ENCODE results near the gene IL17RA. TPM values are rescaled to one million over a fixed set of nuclear protein-coding genes. Genes with fewer than 3 reads are reported as not detected.

IL17RA gene
- total RNA-seq, 1 experiment from 2014 or later, result 18.0 TPM

DNA sequence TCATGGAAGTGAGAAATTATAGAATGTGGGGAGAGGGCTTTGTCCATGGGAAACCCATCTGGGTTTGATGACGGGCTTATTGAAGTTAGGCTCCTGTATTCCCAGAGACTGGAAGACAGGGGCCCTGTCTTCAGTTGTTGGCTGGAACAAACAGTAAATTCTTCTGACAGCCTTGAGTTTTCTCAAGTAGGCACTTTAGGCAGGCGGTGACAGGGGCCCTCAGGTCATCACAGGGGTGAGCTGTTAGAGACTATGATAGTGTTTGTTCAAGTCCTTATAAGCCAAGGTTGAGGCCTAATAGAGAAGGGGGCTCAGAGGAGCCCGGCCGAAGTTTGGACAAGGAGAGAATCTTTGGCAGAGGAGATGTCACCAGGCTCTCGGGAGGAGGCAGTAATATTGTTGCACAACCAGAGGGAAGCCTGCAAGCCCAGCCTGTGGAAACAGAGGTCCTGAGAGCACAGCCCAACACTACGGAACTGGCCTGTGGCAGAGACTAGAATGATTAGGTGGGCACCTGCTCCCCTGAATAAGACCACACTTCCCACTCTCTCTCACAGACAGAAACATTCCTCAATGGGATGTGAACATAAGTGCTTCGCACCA, 20.2 kb upstream of the IL17RA start:
- intact Hi-C loops (cut with micrococcal nuclease; ENCODE audit: unreplicated experiment), result no loop called here
- Mint-ChIP-seq H3K27ac (ENCODE audit: unreplicated experiment) (no peak overlapping the region), H3K4me3 (ENCODE audit: low read depth, unreplicated experiment) (no peak overlapping the region), H3K27me3 (ENCODE audit: unreplicated experiment) (peaks cover 94% of the 10 kb centered on the region), H3K9me3 (ENCODE audit: low read depth, unreplicated experiment) (no peaks in the 10 kb centered on the region), H3K36me3 (ENCODE audit: insufficient read depth, unreplicated experiment) (no peaks in the 10 kb centered on the region), H3K4me1 (ENCODE audit: low read depth, unreplicated experiment) (no peaks in the 10 kb centered on the region)
- DNase-seq, result no peak
- BruUV-seq (replicated peaks), result no TSS peak
- CTCF ChIA-PET, result interaction anchor here (1.2 kb wide), 1 partner anchor 141 kb away, joined by 3 read pairs; no protein-coding TSS in a partner anchor
- TF ChIP-seq, protein P1, sequence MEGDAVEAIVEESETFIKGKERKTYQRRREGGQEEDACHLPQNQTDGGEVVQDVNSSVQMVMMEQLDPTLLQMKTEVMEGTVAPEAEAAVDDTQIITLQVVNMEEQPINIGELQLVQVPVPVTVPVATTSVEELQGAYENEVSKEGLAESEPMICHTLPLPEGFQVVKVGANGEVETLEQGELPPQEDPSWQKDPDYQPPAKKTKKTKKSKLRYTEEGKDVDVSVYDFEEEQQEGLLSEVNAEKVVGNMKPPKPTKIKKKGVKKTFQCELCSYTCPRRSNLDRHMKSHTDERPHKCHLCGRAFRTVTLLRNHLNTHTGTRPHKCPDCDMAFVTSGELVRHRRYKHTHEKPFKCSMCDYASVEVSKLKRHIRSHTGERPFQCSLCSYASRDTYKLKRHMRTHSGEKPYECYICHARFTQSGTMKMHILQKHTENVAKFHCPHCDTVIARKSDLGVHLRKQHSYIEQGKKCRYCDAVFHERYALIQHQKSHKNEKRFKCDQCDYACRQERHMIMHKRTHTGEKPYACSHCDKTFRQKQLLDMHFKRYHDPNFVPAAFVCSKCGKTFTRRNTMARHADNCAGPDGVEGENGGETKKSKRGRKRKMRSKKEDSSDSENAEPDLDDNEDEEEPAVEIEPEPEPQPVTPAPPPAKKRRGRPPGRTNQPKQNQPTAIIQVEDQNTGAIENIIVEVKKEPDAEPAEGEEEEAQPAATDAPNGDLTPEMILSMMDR (IDR thresholded peaks at IDR 0.05; ENCODE audit: unreplicated experiment), result no peak

DNA sequence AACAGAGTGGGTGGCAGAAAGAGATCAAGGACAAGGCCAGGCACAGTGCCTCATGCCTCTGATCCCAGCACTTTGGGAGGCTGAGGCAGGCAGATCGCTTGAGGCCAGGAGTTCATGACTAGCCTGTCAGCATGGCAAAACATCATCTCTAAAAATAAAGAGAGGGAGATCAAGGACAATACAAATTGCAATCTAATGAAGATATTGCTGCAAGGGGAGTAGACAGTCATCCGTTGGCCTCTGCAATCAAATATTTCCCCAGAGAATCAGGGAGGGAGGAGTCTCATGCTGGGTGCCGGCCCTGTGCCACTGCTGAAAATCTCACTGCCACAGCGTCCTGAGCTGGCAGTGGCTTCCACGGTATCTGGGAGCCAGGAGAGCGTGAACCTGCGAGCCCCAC, 19.4 kb upstream of the IL17RA start:
- intact Hi-C loops (cut with micrococcal nuclease; ENCODE audit: unreplicated experiment), result no loop called here
- Mint-ChIP-seq H3K36me3 (ENCODE audit: insufficient read depth, unreplicated experiment) (no peaks in the 10 kb centered on the region), H3K4me3 (ENCODE audit: low read depth, unreplicated experiment) (no peak overlapping the region), H3K9me3 (ENCODE audit: low read depth, unreplicated experiment) (no peaks in the 10 kb centered on the region), H3K27ac (ENCODE audit: unreplicated experiment) (no peak overlapping the region), H3K27me3 (ENCODE audit: unreplicated experiment) (peaks cover 94% of the 10 kb centered on the region), H3K4me1 (ENCODE audit: low read depth, unreplicated experiment) (no peaks in the 10 kb centered on the region)
- DNase-seq, result no peak
- no TSS peak for BruUV-seq (replicated peaks)
- TF ChIP-seq, protein P1 (IDR thresholded peaks at IDR 0.05; ENCODE audit: unreplicated experiment), result no peak
- CTCF ChIA-PET, result no interaction called here

- no peaks in the 10 kb centered on the region for H3K4me1 Mint-ChIP-seq (ENCODE audit: low read depth, unreplicated experiment)
- TF ChIP-seq, protein P1 (IDR thresholded peaks at IDR 0.05; ENCODE audit: unreplicated experiment), result no peak
- intact Hi-C loops (cut with micrococcal nuclease; ENCODE audit: unreplicated experiment), result no loop called here
- CTCF ChIA-PET, result interaction anchor here (2.7 kb wide), 1 partner anchor 129 kb away, joined by 9 read pairs; no protein-coding TSS in a partner anchor
- no peak overlapping the region for H3K27ac Mint-ChIP-seq (ENCODE audit: unreplicated experiment)
- H3K36me3 Mint-ChIP-seq (ENCODE audit: insufficient read depth, unreplicated experiment), result no peaks in the 10 kb centered on the region
- no TSS peak for BruUV-seq (replicated peaks)
- no peaks in the 10 kb centered on the region for H3K9me3 Mint-ChIP-seq (ENCODE audit: low read depth, unreplicated experiment)
- H3K4me3 Mint-ChIP-seq (ENCODE audit: low read depth, unreplicated experiment), result no peak overlapping the region
- peaks cover 63% of the 10 kb centered on the region for H3K27me3 Mint-ChIP-seq (ENCODE audit: unreplicated experiment)
- no peak for DNase-seq
Measured at GRCh38 chr22:17072877-17073276, 11.9 kb upstream of the IL17RA start.

DNA sequence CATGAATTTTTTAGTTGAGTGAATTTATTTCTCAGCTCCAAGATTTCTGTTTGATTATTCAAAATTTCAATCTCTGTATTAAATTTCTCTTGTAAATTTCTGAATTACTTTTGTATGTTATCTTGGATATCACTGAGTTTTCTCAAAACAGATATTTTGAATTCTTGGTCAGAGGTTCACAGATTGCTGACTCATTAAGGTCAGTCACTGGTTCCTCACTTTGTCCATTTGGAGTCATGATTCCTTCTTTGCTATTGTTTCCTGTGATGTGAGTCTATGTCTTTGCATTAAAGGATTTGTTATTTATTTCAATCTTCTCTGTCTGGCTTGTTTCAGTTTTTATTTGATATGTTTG, 10.2 kb upstream of the IL17RA start:
- no TSS peak for BruUV-seq (replicated peaks)
- Mint-ChIP-seq H3K4me3 (ENCODE audit: low read depth, unreplicated experiment) (no peak overlapping the region), H3K9me3 (ENCODE audit: low read depth, unreplicated experiment) (no peaks in the 10 kb centered on the region), H3K36me3 (ENCODE audit: insufficient read depth, unreplicated experiment) (no peaks in the 10 kb centered on the region), H3K27me3 (ENCODE audit: unreplicated experiment) (peaks cover 49% of the 10 kb centered on the region), H3K27ac (ENCODE audit: unreplicated experiment) (no peak overlapping the region), H3K4me1 (ENCODE audit: low read depth, unreplicated experiment) (no peaks in the 10 kb centered on the region)
- intact Hi-C loops (cut with micrococcal nuclease; ENCODE audit: unreplicated experiment), result loop anchor here (1.0 to 2.0 kb wide), 3 partner anchors 96 to 427 kb away; no protein-coding TSS in a partner anchor
- TF ChIP-seq, protein P1 (IDR thresholded peaks at IDR 0.05; ENCODE audit: unreplicated experiment), result no peak
- CTCF ChIA-PET, result interaction anchor here (0.7 to 3.8 kb wide), 6 partner anchors 76 to 1001 kb away, joined by 3 to 40 read pairs (median 8); no protein-coding TSS in a partner anchor
- DNase-seq, result no peak
